Measurements from ENCODE around the gene HDGFL3. TPM values are rescaled to one million over a fixed set of nuclear protein-coding genes. Genes with fewer than 3 reads are reported as not detected.
A peak's percentile ranks its signal among the peaks of the same experiment; 100 is the strongest.
"Not testable (repeated sequence)": the region's sequence is repeated elsewhere in the genome, so short reads cannot be mapped to it uniquely, and the experiment has no call there.

HDGFL3 gene
- 46.4 and 61.2 TPM in 2 replicates for total RNA-seq

GRCh38 chr15:83207660-83208366, at the start of gene HDGFL3:
Gene HDGFL3, minus strand, starts transcription at chr15:83207823. Its CDS starts 409 bp downstream, at chr15:83207414.
- peak; percentile 13 for DNase-seq (ENCODE audit: low read depth)

- DNase-seq (ENCODE audit: low read depth), result no peak
Observed at GRCh38 chr15:83250781-83251180, 43.2 kb upstream of the HDGFL3 start.

GRCh38 chr15:83249030-83249343, 41.4 kb upstream of the HDGFL3 start:
- no peak for DNase-seq (ENCODE audit: low read depth)

GRCh38 chr15:83248151-83249029, 40.8 kb upstream of the HDGFL3 start:
- peak; percentile 71 for DNase-seq (ENCODE audit: low read depth)

GRCh38 chr15:83243634-83244033, 36.0 kb upstream of the HDGFL3 start:
- DNase-seq (ENCODE audit: low read depth), result peak; percentile 68

- DNase-seq (ENCODE audit: low read depth), result no peak
Observed at GRCh38 chr15:83230242-83230641, 22.6 kb upstream of the HDGFL3 start.

GRCh38 chr15:83225449-83225848, 17.8 kb upstream of the HDGFL3 start:
- DNase-seq (ENCODE audit: low read depth), result no peak

GRCh38 chr15:83221781-83222180, 14.2 kb upstream of the HDGFL3 start:
- not testable (repeated sequence) for DNase-seq (ENCODE audit: low read depth)

GRCh38 chr15:83219026-83219425, 11.4 kb upstream of the HDGFL3 start:
- DNase-seq (ENCODE audit: low read depth), result no peak

GRCh38 chr15:83215306-83215705, 7.7 kb upstream of the HDGFL3 start:
- DNase-seq (ENCODE audit: low read depth), result no peak

- peak; percentile 85 for DNase-seq (ENCODE audit: low read depth)
Observed at GRCh38 chr15:83210619-83211018, 3.0 kb upstream of the HDGFL3 start.

- DNase-seq (ENCODE audit: low read depth), result no peak
Observed at GRCh38 chr15:83209333-83209732, 1.7 kb upstream of the HDGFL3 start.

GRCh38 chr15:83208367-83208661, 691 bp upstream of the HDGFL3 start:
- DNase-seq (ENCODE audit: low read depth), result peak; percentile 6

GRCh38 chr15:83207009-83207659, 489 bp downstream of the HDGFL3 start:
- DNase-seq (ENCODE audit: low read depth), result no peak

- DNase-seq (ENCODE audit: low read depth), result peak; percentile 5
Observed at GRCh38 chr15:83206526-83207008, 1.1 kb downstream of the HDGFL3 start.

- no peak for DNase-seq (ENCODE audit: low read depth)
Observed at GRCh38 chr15:83205725-83206324, 1.8 kb downstream of the HDGFL3 start.

- peak; percentile 19 for DNase-seq (ENCODE audit: low read depth)
Observed at GRCh38 chr15:83204697-83205096, 2.9 kb downstream of the HDGFL3 start.

GRCh38 chr15:83203543-83203942, 4.1 kb downstream of the HDGFL3 start:
- DNase-seq (ENCODE audit: low read depth), result no peak

GRCh38 chr15:83200589-83200988, 7.0 kb downstream of the HDGFL3 start:
- no peak for DNase-seq (ENCODE audit: low read depth)

GRCh38 chr15:83200162-83200561, 7.5 kb downstream of the HDGFL3 start:
- DNase-seq (ENCODE audit: low read depth), result peak; percentile 44

GRCh38 chr15:83199288-83199687, 8.3 kb downstream of the HDGFL3 start:
- no peak for DNase-seq (ENCODE audit: low read depth)

GRCh38 chr15:83198476-83198875, 9.1 kb downstream of the HDGFL3 start:
- no peak for DNase-seq (ENCODE audit: low read depth)
